Epithelial cell of proximal tubule (primary cell): Measurements from ENCODE around the gene AP3D1. TPM values are rescaled to one million over a fixed set of nuclear protein-coding genes. Genes with fewer than 3 reads are reported as not detected.

Experiments
- DNase-seq: peaks from one replicate; pipeline ENCODE4 v3.0.0-alpha.2; 2011; ENCODE audit warnings: low read depth
- H3K4me3 ChIP-seq: 2 replicates; pipeline ENCODE4 v1.5.1; 2011; ENCODE audit warnings: low read depth, mild to moderate bottlenecking, low read length
- total RNA-seq: library from RNA; depleted of rRNA; stranded (reverse); fragments of >200 nt; gene quantifications from 2 replicates; pipeline ENCODE4 v1.2.3, GENCODE V29; 2015
- TF ChIP-seq, protein P1 (sequence below): conservative IDR thresholded peaks from 2 replicates; pipeline ENCODE4 v1.5.1; 2012; ENCODE audit warnings: low read depth, mild to moderate bottlenecking, low read length

Gene AP3D1
- total RNA-seq, 1 donor from 2014 or later: 141 TPM

- no peak for DNase-seq
- TF ChIP-seq, protein P1, sequence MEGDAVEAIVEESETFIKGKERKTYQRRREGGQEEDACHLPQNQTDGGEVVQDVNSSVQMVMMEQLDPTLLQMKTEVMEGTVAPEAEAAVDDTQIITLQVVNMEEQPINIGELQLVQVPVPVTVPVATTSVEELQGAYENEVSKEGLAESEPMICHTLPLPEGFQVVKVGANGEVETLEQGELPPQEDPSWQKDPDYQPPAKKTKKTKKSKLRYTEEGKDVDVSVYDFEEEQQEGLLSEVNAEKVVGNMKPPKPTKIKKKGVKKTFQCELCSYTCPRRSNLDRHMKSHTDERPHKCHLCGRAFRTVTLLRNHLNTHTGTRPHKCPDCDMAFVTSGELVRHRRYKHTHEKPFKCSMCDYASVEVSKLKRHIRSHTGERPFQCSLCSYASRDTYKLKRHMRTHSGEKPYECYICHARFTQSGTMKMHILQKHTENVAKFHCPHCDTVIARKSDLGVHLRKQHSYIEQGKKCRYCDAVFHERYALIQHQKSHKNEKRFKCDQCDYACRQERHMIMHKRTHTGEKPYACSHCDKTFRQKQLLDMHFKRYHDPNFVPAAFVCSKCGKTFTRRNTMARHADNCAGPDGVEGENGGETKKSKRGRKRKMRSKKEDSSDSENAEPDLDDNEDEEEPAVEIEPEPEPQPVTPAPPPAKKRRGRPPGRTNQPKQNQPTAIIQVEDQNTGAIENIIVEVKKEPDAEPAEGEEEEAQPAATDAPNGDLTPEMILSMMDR: no peak
- H3K4me3 ChIP-seq: no peak overlapping the region
These were observed 28.4 kb downstream of the AP3D1 start for GRCh38 chr19:2122982-2123381.

- no peak overlapping the region for H3K4me3 ChIP-seq
- DNase-seq: no peak
- TF ChIP-seq, protein P1: no peak
These were observed 29.1 kb downstream of the AP3D1 start for GRCh38 chr19:2122251-2122650.

GRCh38 chr19:2121416-2122051 is 29.8 kb downstream of the AP3D1 start:
- TF ChIP-seq, protein P1: no peak
- DNase-seq: no peak
- no peak overlapping the region for H3K4me3 ChIP-seq

DNA sequence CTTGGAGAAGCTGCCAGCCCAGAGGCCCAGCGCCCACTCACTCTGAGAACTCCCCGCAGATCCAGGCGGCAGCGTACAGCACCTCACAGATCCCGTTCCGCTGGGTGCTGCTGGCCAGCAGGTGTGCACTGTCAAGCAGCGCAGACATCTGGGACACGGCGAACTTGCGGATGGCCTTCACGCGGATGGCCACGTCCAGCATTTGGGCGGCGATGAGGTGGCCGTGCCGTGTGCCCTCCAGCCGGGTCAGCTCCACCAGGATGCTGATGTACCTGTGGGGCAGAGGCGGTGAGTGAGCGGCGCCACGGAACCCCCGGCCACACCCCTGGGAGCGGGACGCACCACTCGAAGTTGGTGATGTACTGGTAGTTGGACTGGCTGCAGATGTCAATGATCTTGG is 30.5 kb downstream of the AP3D1 start:
- no peak for DNase-seq
- TF ChIP-seq, protein P1: no peak
- no peak overlapping the region for H3K4me3 ChIP-seq

DNA sequence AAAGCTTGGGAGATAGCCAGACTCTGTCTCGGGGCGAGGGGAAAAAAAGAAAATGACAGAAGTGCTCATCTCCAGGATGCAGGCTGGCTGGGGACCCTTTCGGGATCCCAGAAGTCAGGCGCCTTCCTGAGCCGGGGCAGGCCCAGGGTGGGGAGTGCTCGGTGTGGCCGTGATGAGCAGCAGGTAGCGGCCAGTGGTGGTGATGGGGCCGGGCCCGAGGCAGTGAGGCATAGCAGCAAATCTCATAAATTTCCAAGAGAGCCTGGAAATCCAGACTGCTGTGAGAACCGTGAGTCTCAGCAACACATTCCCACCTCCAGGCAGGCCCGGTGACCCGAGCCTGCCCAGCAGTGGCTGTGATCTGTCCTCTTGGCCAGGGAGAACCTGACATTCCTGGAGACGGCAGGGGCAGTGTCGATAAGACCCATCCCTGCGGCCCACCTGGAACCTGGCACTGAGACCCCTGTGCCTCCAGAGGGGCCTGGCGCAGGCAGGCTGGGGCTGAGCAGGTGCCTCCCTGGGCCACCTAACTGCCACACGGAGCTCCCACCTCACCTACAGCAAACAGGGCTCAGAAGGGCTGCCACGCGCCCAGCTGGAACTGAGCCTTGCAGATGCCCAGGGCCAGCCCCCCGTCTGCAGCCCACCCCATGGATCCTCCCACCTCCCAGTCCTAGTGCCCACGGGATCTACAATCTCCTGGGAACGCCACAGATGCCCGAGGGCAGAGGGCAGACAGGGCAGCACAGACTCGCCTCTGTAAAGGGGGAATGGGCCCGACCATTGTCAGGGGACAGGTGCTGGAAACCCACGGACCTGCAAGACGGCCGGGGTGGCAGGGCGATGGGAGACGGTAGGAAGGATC is 31.2 kb downstream of the AP3D1 start:
- no peak overlapping the region for H3K4me3 ChIP-seq
- no peak for DNase-seq
- TF ChIP-seq, protein P1: no peak

- TF ChIP-seq, protein P1: no peak
- no peak overlapping the region for H3K4me3 ChIP-seq
- DNase-seq: no peak
These were observed 32.9 kb downstream of the AP3D1 start for GRCh38 chr19:2118438-2118837.
